H7 (cell line): ENCODE results near the gene BCL2. TPM values are rescaled to one million over a fixed set of nuclear protein-coding genes. Genes with fewer than 3 reads are reported as not detected.

ENCODE experiments used
- DNase-seq: peaks from one replicate; pipeline ENCODE4 v3.0.0; 2012
- H3K27me3 ChIP-seq: 2 replicates; pipeline ENCODE4 v1.6.0; 2011; ENCODE audit warnings: mild to moderate bottlenecking, low read length; ENCODE audit not compliant: control insufficient read depth, insufficient read depth
- H3K36me3 ChIP-seq: replicated peaks from 2 replicates; pipeline ENCODE4 v1.5.1; 2011; ENCODE audit warnings: low read length; ENCODE audit not compliant: control insufficient read depth, insufficient read depth
- H3K4me3 ChIP-seq: 2 replicates; pipeline ENCODE4 v1.5.1; 2011; ENCODE audit warnings: low read depth, mild to moderate bottlenecking, control low read depth, low read length, moderate library complexity; ENCODE audit not compliant: insufficient read depth
- total RNA-seq: library from RNA; depleted of rRNA; stranded (reverse); fragments of >200 nt; shearing (Covaris generic); gene quantifications from 2 replicates; pipeline ENCODE4 v1.2.3, GENCODE V29; 2014

BCL2 gene
- total RNA-seq, 1 experiment from 2014 or later: 1.8 TPM

- H3K4me3 ChIP-seq: no peak overlapping the region
- DNase-seq: no peak
- no peaks in the 10 kb centered on the region for H3K36me3 ChIP-seq
- H3K27me3 ChIP-seq: no peaks in the 10 kb centered on the region
Measured at GRCh38 chr18:63306819-63307550, 12.6 kb downstream of the BCL2 start.

GRCh38 chr18:63306249-63306648, 13.3 kb downstream of the BCL2 start:
- no peaks in the 10 kb centered on the region for H3K36me3 ChIP-seq
- H3K27me3 ChIP-seq: no peaks in the 10 kb centered on the region
- DNase-seq: no peak
- H3K4me3 ChIP-seq: no peak overlapping the region

GRCh38 chr18:63303547-63303946, 16.0 kb downstream of the BCL2 start:
- H3K27me3 ChIP-seq: no peaks in the 10 kb centered on the region
- no peak overlapping the region for H3K4me3 ChIP-seq
- DNase-seq: no peak
- H3K36me3 ChIP-seq: no peaks in the 10 kb centered on the region

- no peaks in the 10 kb centered on the region for H3K36me3 ChIP-seq
- no peak overlapping the region for H3K4me3 ChIP-seq
- DNase-seq: no peak
- no peaks in the 10 kb centered on the region for H3K27me3 ChIP-seq
Measured at GRCh38 chr18:63302636-63303405, 16.7 kb downstream of the BCL2 start.

- Histone ChIP-seq H3K4me3 (no peak overlapping the region), H3K27me3 (no peaks in the 10 kb centered on the region)
- no peak for DNase-seq
Measured at GRCh38 chr18:63302220-63302619, 17.3 kb downstream of the BCL2 start.

GRCh38 chr18:63301434-63301833, 18.1 kb downstream of the BCL2 start:
- Histone ChIP-seq H3K27me3 (no peaks in the 10 kb centered on the region), H3K4me3 (no peak overlapping the region), H3K36me3 (no peaks in the 10 kb centered on the region)
- DNase-seq: no peak

More at GRCh38 chr18:63302220-63302619, 17.3 kb downstream of the BCL2 start:
- H3K36me3 ChIP-seq: no peaks in the 10 kb centered on the region

- DNase-seq: no peak
- no peak overlapping the region for H3K4me3 ChIP-seq
- H3K27me3 ChIP-seq: no peaks in the 10 kb centered on the region
- H3K36me3 ChIP-seq: no peaks in the 10 kb centered on the region
Measured at GRCh38 chr18:63299837-63300745, 19.5 kb downstream of the BCL2 start.

GRCh38 chr18:63298400-63299365, 20.9 kb downstream of the BCL2 start:
- H3K27me3 ChIP-seq: no peaks in the 10 kb centered on the region
- no peak for DNase-seq
- H3K4me3 ChIP-seq: no peak overlapping the region
- no peaks in the 10 kb centered on the region for H3K36me3 ChIP-seq

GRCh38 chr18:63297687-63298399, 21.7 kb downstream of the BCL2 start:
- Histone ChIP-seq H3K4me3 (no peak overlapping the region), H3K27me3 (no peaks in the 10 kb centered on the region), H3K36me3 (no peaks in the 10 kb centered on the region)
- DNase-seq: no peak

- Histone ChIP-seq H3K36me3 (no peaks in the 10 kb centered on the region), H3K27me3 (no peaks in the 10 kb centered on the region), H3K4me3 (no peak overlapping the region)
- no peak for DNase-seq
Measured at GRCh38 chr18:63293935-63294334, 25.6 kb downstream of the BCL2 start.

GRCh38 chr18:63292831-63293683, 26.5 kb downstream of the BCL2 start:
- H3K27me3 ChIP-seq: no peaks in the 10 kb centered on the region
- H3K36me3 ChIP-seq: no peaks in the 10 kb centered on the region
- H3K4me3 ChIP-seq: no peak overlapping the region
- DNase-seq: no peak

- DNase-seq: no peak
- Histone ChIP-seq H3K36me3 (no peaks in the 10 kb centered on the region), H3K4me3 (no peak overlapping the region), H3K27me3 (no peaks in the 10 kb centered on the region)
Measured at GRCh38 chr18:63291278-63291677, 28.3 kb downstream of the BCL2 start.
